HG03280 (cell line): ENCODE results near the gene ZNRF1.

Experiments
- ATAC-seq: cut with Tn5 transposase; IDR thresholded peaks from one replicate; pipeline ENCODE4 v1.9.1; 2021; ENCODE audit warnings: mild to moderate bottlenecking, moderate library complexity; ENCODE audit not compliant: unreplicated experiment

ZNRF1 gene

GRCh38 chr16:75058806-75059205 is 60.0 kb downstream of the ZNRF1 start:
- ATAC-seq = no peak

GRCh38 chr16:75059411-75059810 is 60.6 kb downstream of the ZNRF1 start:
- no peak for ATAC-seq

GRCh38 chr16:75060723-75061122 is 61.9 kb downstream of the ZNRF1 start:
- ATAC-seq = no peak

GRCh38 chr16:75061669-75062068 is 62.8 kb downstream of the ZNRF1 start:
- no peak for ATAC-seq

GRCh38 chr16:75062135-75062975 is 63.5 kb downstream of the ZNRF1 start:
- no peak for ATAC-seq

- no peak for ATAC-seq
Measured at GRCh38 chr16:75062976-75063346, 64.1 kb downstream of the ZNRF1 start.

- ATAC-seq = no peak
Measured at GRCh38 chr16:75063549-75064088, 64.8 kb downstream of the ZNRF1 start.

- ATAC-seq = no peak
Measured at GRCh38 chr16:75064403-75065148, 65.8 kb downstream of the ZNRF1 start.

- ATAC-seq = no peak
Measured at GRCh38 chr16:75065149-75065505, 66.3 kb downstream of the ZNRF1 start.

GRCh38 chr16:75065521-75066149 is 66.8 kb downstream of the ZNRF1 start:
- ATAC-seq = no peak

- no peak for ATAC-seq
Measured at GRCh38 chr16:75066861-75067447, 68.1 kb downstream of the ZNRF1 start.

- ATAC-seq = no peak
Measured at GRCh38 chr16:75068085-75069031, 69.5 kb downstream of the ZNRF1 start.

- ATAC-seq = no peak
Measured at GRCh38 chr16:75070012-75070841, 71.4 kb downstream of the ZNRF1 start.

GRCh38 chr16:75071621-75072020 is 72.8 kb downstream of the ZNRF1 start:
- ATAC-seq = no peak

- no peak for ATAC-seq
Measured at GRCh38 chr16:75072239-75072947, 73.6 kb downstream of the ZNRF1 start.

- no peak for ATAC-seq
Measured at GRCh38 chr16:75073545-75074303, 74.9 kb downstream of the ZNRF1 start.

- no peak for ATAC-seq
Measured at GRCh38 chr16:75074304-75074793, 75.5 kb downstream of the ZNRF1 start.
